ENCODE data around the gene LCN15. TPM values are rescaled to one million over a fixed set of nuclear protein-coding genes. Genes with fewer than 3 reads are reported as not detected.
A peak's percentile ranks its signal among the peaks of the same experiment; 100 is the strongest.

The LCN15 gene
- total and polyA plus RNA-seq, 4 donors, result not detected

GRCh38 chr9:136741883-136742571 lies 22.3 kb downstream of the LCN15 start:
- no peak overlapping the region for H3K9ac ChIP-seq (ENCODE audit: low read depth in 1 of 2, low read length in 2 of 2)
- no peak overlapping the region for H3K4me3 ChIP-seq (ENCODE audit: low read depth in 1 of 3, low read length in 3 of 3)
- H3K36me3 ChIP-seq (ENCODE audit: control insufficient read depth in 4 of 4, insufficient read depth in 3 of 4, low read depth in 1 of 4, low read length in 3 of 4), result no peaks in the 10 kb centered on the region
- DNase-seq (ENCODE audit: low spot score), result no peak
- peaks cover 0 to 12% (median 4%) of the 10 kb centered on the region in 4 donors for H3K4me1 ChIP-seq (ENCODE audit: control insufficient read depth in 4 of 4, insufficient read depth in 4 of 4, low read length in 3 of 4)
- H3K27me3 ChIP-seq (ENCODE audit: control insufficient read depth in 4 of 4, insufficient read depth in 4 of 4, low read length in 3 of 4), result no peaks in the 10 kb centered on the region
- 49% methylated on average over 32 of the region's 32 CpGs for WGBS
- H3K9me3 ChIP-seq (ENCODE audit: control insufficient read depth in 4 of 4, low read length in 3 of 4), result no peaks in the 10 kb centered on the region
- H3K27ac ChIP-seq (ENCODE audit: low read depth in 1 of 2, low read length in 2 of 2), result no peak overlapping the region
- TF ChIP-seq, protein P1, sequence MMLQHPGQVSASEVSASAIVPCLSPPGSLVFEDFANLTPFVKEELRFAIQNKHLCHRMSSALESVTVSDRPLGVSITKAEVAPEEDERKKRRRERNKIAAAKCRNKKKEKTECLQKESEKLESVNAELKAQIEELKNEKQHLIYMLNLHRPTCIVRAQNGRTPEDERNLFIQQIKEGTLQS (IDR thresholded peaks at IDR 0.05), result no peak
- TF ChIP-seq RAD21 (IDR thresholded peaks at IDR 0.05), result no peak
- no peak for TF ChIP-seq EGR1 (IDR thresholded peaks at IDR 0.05; ENCODE audit: low read depth in 2 of 2)
- no peak for TF ChIP-seq TAF1 (conservative IDR thresholded peaks at IDR 0.05)
- no peak for TF ChIP-seq YY1 (IDR thresholded peaks at IDR 0.05)
- TF ChIP-seq NR2F2 (IDR thresholded peaks at IDR 0.05), result no peak
- no peak for TF ChIP-seq SP1 (IDR thresholded peaks at IDR 0.05)
- no peak for TF ChIP-seq RXRA (IDR thresholded peaks at IDR 0.05)
- TF ChIP-seq GABPA (IDR thresholded peaks at IDR 0.05 in 1 of 2, conservative IDR thresholded peaks at IDR 0.05 in 1 of 2), result no peak
- no peak for TF ChIP-seq CTCF (IDR thresholded peaks at IDR 0.05; ENCODE audit: low read depth, low read length, missing input control)
- TF ChIP-seq, protein P2, sequence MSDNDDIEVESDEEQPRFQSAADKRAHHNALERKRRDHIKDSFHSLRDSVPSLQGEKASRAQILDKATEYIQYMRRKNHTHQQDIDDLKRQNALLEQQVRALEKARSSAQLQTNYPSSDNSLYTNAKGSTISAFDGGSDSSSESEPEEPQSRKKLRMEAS (IDR thresholded peaks at IDR 0.05), result no peak

DNA sequence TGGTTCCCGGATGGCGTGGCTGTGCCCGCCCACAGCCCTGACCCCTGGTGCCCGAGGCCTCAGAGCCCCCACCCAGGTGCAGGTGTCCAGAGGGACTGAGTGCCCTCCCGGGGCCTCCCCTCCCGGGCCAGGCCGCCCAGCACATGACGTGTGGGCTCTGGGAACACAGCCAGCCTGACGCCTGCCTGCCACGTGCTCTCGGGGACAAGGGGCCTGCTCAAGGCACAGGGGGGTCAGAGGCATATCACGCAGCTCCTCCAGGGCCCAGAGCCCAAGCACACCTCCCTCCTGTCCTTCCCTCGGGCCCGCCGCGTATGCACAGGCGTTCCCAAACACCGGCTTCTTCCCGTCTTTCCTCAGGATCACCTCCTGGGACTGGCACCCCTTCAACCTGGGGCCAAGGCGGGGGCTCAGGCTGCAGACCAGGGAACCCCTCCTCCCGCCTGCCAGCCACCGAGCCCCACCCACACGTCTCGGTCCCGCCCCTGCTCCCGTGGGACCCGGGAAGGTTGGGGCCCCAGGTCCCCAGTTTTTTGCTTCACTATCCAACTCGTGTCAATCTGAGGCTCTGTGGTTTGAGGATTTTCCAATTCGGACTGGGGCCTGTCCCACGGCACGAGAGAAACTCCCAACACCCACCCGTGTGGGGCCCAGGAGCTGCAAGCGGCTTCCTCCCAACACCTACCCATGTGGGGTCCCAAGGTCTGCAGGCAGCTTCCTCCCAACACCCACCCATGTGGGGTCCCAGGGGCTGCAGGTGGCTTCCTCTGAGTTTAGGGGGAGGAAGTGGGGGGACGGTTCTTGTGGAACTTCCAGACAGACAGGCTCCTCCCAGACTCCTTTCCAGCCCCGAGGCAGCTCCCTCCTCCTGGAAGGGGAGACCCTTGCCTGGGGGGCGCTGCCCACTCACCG lies 23.1 kb downstream of the LCN15 start:
- no peak for DNase-seq (ENCODE audit: low spot score)
- Histone ChIP-seq H3K27ac (ENCODE audit: low read depth in 1 of 2, low read length in 2 of 2) (no peak overlapping the region), H3K27me3 (ENCODE audit: control insufficient read depth in 4 of 4, insufficient read depth in 4 of 4, low read length in 3 of 4) (no peaks in the 10 kb centered on the region), H3K36me3 (ENCODE audit: control insufficient read depth in 4 of 4, insufficient read depth in 3 of 4, low read depth in 1 of 4, low read length in 3 of 4) (no peaks in the 10 kb centered on the region), H3K9me3 (ENCODE audit: control insufficient read depth in 4 of 4, low read length in 3 of 4) (no peaks in the 10 kb centered on the region), H3K9ac (ENCODE audit: low read depth in 1 of 2, low read length in 2 of 2) (no peak overlapping the region), H3K4me3 (ENCODE audit: low read depth in 1 of 3, low read length in 3 of 3) (no peak overlapping the region), H3K4me1 (ENCODE audit: control insufficient read depth in 4 of 4, insufficient read depth in 4 of 4, low read length in 3 of 4) (peaks cover 0 to 12% (median 4%) of the 10 kb centered on the region in 4 donors)
- 40% methylated on average over 37 of the region's 37 CpGs for WGBS
- no peak for TF ChIP-seq GABPA (IDR thresholded peaks at IDR 0.05 in 1 of 2, conservative IDR thresholded peaks at IDR 0.05 in 1 of 2)
- TF ChIP-seq HNF4A (conservative IDR thresholded peaks at IDR 0.05), result peak in 1 of 2 donors; percentile 25

- DNase-seq (ENCODE audit: low spot score), result no peak
- WGBS, result 84% methylated on average over 16 of the region's 16 CpGs
- Histone ChIP-seq H3K4me3 (ENCODE audit: low read depth in 1 of 3, low read length in 3 of 3) (no peak overlapping the region), H3K36me3 (ENCODE audit: control insufficient read depth in 4 of 4, insufficient read depth in 3 of 4, low read depth in 1 of 4, low read length in 3 of 4) (no peaks in the 10 kb centered on the region), H3K27me3 (ENCODE audit: control insufficient read depth in 4 of 4, insufficient read depth in 4 of 4, low read length in 3 of 4) (no peaks in the 10 kb centered on the region), H3K9me3 (ENCODE audit: control insufficient read depth in 4 of 4, low read length in 3 of 4) (no peaks in the 10 kb centered on the region), H3K9ac (ENCODE audit: low read depth in 1 of 2, low read length in 2 of 2) (no peak overlapping the region), H3K27ac (ENCODE audit: low read depth in 1 of 2, low read length in 2 of 2) (no peak overlapping the region), H3K4me1 (ENCODE audit: control insufficient read depth in 4 of 4, insufficient read depth in 4 of 4, low read length in 3 of 4) (peaks cover 0 to 12% (median 4%) of the 10 kb centered on the region in 4 donors)
- TF ChIP-seq NR2F2 (IDR thresholded peaks at IDR 0.05) (no peak), RAD21 (IDR thresholded peaks at IDR 0.05) (no peak), CTCF (IDR thresholded peaks at IDR 0.05; ENCODE audit: low read depth, low read length, missing input control) (no peak), GABPA (IDR thresholded peaks at IDR 0.05 in 1 of 2, conservative IDR thresholded peaks at IDR 0.05 in 1 of 2) (no peak), HNF4G (IDR thresholded peaks at IDR 0.05) (no peak), EGR1 (IDR thresholded peaks at IDR 0.05; ENCODE audit: low read depth in 2 of 2) (no peak), RXRA (IDR thresholded peaks at IDR 0.05) (no peak), TAF1 (conservative IDR thresholded peaks at IDR 0.05) (no peak), YY1 (IDR thresholded peaks at IDR 0.05) (no peak), SP1 (IDR thresholded peaks at IDR 0.05) (no peak), FOXA1 (IDR thresholded peaks at IDR 0.05) (no peak)
- TF ChIP-seq, protein P1 (IDR thresholded peaks at IDR 0.05), result no peak
- TF ChIP-seq, protein P3, sequence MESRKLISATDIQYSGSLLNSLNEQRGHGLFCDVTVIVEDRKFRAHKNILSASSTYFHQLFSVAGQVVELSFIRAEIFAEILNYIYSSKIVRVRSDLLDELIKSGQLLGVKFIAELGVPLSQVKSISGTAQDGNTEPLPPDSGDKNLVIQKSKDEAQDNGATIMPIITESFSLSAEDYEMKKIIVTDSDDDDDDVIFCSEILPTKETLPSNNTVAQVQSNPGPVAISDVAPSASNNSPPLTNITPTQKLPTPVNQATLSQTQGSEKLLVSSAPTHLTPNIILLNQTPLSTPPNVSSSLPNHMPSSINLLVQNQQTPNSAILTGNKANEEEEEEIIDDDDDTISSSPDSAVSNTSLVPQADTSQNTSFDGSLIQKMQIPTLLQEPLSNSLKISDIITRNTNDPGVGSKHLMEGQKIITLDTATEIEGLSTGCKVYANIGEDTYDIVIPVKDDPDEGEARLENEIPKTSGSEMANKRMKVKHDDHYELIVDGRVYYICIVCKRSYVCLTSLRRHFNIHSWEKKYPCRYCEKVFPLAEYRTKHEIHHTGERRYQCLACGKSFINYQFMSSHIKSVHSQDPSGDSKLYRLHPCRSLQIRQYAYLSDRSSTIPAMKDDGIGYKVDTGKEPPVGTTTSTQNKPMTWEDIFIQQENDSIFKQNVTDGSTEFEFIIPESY (IDR thresholded peaks at IDR 0.05), result no peak
- TF ChIP-seq, protein P2 (IDR thresholded peaks at IDR 0.05), result no peak
Measured at GRCh38 chr9:136740491-136740890, 23.8 kb downstream of the LCN15 start.

All from liver (tissue), 9 donors.